BJ (cell line): ENCODE measurements around the gene IGLL1. TPM values are rescaled to one million over a fixed set of nuclear protein-coding genes. Genes with fewer than 3 reads are reported as not detected.

Source experiments
- CTCF ChIA-PET: fragments of 350-600 bp; formaldehyde crosslinking; extraction: SDS; loops from one replicate; lab custom pipeline; 2021; ENCODE audit warnings: antibody characterized with exemption, inconsistent platforms; lab: Yijun Ruan, JAX
- POLR2A ChIA-PET: fragments of 300-600 bp; sonication (Branson Sonifier 250); formaldehyde crosslinking; extraction: SDS; loops from one replicate; lab custom pipeline; 2021; ENCODE audit warnings: antibody characterized with exemption; lab: Charles Lee
- DNase-seq: peaks from one replicate; pipeline ENCODE4 v3.0.0-alpha.2; 2011; ENCODE audit warnings: low read depth
- H3K27me3 ChIP-seq: 2 replicates; pipeline ENCODE4 v1.6.0; 2011; ENCODE audit warnings: low read length; ENCODE audit not compliant: control insufficient read depth, insufficient read depth
- H3K36me3 ChIP-seq: 2 replicates; pipeline ENCODE4 v1.5.1; 2011; ENCODE audit warnings: low read length; ENCODE audit not compliant: control insufficient read depth, insufficient read depth
- H3K4me3 ChIP-seq: 2 replicates; pipeline ENCODE4 v1.5.1; 2011; ENCODE audit warnings: low read depth, mild to moderate bottlenecking, control low read depth, low read length
- polyA plus RNA-seq: library from polyadenylated mRNA; depleted of rRNA; stranded (reverse); fragments of >200 nt; gene quantifications from 2 replicates; pipeline ENCODE4 v1.2.3, GENCODE V29; 2011
- TF ChIP-seq, protein P1 (sequence below): IDR thresholded peaks from 2 replicates; pipeline ENCODE4 v1.5.1; 2011; ENCODE audit warnings: low read depth, mild to moderate bottlenecking, control low read depth, inconsistent platforms, low read length, moderate library complexity; ENCODE audit not compliant: insufficient read depth

Gene IGLL1
- polyA plus RNA-seq, 1 experiment = not detected

DNA sequence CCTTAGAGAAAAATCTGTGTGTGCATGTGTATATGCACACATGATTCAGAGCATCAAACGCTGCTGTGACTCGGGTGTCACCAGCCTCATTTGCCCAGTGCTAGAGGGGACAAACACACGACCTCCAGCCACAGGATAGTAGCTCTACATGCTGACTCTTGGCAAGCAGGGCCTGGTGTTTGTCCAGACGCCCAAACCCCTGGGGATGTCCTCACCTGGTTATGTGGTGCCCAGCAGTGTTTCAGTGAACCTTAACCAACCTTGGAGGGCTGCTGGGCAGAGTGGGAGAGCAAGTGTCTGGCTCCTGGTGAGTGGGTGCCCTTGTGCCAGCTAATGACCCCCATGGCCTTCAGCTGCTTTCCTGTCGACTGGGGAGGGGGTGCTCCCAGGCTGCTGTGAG lies 26.7 kb downstream of the IGLL1 start:
- ChIA-PET POLR2A (no interaction called here), CTCF (interaction anchor here (1.2 kb wide), 1 partner anchor 14 kb away, joined by 3 read pairs; no protein-coding TSS in a partner anchor)
- Histone ChIP-seq H3K27me3 (no peaks in the 10 kb centered on the region; the same call in 1 of the 2 replicates), H3K36me3 (no peaks in the 10 kb centered on the region), H3K4me3 (no peak overlapping the region)
- TF ChIP-seq, protein P1, sequence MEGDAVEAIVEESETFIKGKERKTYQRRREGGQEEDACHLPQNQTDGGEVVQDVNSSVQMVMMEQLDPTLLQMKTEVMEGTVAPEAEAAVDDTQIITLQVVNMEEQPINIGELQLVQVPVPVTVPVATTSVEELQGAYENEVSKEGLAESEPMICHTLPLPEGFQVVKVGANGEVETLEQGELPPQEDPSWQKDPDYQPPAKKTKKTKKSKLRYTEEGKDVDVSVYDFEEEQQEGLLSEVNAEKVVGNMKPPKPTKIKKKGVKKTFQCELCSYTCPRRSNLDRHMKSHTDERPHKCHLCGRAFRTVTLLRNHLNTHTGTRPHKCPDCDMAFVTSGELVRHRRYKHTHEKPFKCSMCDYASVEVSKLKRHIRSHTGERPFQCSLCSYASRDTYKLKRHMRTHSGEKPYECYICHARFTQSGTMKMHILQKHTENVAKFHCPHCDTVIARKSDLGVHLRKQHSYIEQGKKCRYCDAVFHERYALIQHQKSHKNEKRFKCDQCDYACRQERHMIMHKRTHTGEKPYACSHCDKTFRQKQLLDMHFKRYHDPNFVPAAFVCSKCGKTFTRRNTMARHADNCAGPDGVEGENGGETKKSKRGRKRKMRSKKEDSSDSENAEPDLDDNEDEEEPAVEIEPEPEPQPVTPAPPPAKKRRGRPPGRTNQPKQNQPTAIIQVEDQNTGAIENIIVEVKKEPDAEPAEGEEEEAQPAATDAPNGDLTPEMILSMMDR = no peak
- no peak for DNase-seq

DNA sequence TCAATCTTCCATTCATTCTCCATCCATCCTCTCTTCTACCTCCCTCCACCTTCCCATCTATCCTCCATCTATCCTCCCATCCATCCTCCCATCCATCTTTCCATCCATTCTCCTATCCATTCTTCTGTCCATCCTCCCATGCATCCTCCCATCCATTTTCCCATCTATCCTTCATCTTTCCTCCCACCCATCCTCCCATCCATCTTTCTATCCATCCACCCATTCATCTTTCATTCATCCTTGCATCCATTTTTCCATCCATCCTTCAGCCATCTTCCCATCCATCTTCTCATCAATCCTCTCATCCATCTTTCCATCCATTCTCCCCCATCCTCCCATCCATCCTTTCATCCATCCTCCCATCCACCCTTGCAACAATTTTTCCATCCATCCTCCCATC lies 27.5 kb downstream of the IGLL1 start:
- H3K27me3 ChIP-seq = no peaks in the 10 kb centered on the region; the same call in none of the 2 replicates
- no peak overlapping the region for H3K4me3 ChIP-seq
- POLR2A ChIA-PET = no interaction called here
- H3K36me3 ChIP-seq = no peaks in the 10 kb centered on the region
- TF ChIP-seq, protein P1 = no peak
- CTCF ChIA-PET = no interaction called here
- DNase-seq = no peak

DNA sequence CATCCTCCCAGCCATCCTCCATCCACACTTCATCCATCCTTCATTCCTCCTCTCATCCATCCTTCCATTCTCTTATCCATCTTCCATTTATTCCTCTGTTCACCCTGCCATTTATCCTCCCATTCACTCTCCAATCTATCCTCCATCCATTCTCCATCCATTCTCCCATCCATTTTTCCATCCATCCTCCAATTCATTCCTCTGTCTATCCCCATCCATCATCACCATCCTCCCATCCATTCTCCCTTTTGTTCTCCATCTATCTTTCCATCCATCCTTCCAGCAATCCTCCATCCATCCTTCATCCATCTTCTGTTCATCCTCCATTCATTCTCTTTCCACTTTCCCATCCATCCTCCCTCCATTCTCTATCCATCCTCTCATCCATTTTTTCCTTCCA lies 28.7 kb downstream of the IGLL1 start:
- TF ChIP-seq, protein P1 = no peak
- DNase-seq = no peak
- Histone ChIP-seq H3K4me3 (no peak overlapping the region), H3K27me3 (no peaks in the 10 kb centered on the region; the same call in none of the 2 replicates), H3K36me3 (no peaks in the 10 kb centered on the region)
- CTCF ChIA-PET = no interaction called here
- POLR2A ChIA-PET = no interaction called here

DNA sequence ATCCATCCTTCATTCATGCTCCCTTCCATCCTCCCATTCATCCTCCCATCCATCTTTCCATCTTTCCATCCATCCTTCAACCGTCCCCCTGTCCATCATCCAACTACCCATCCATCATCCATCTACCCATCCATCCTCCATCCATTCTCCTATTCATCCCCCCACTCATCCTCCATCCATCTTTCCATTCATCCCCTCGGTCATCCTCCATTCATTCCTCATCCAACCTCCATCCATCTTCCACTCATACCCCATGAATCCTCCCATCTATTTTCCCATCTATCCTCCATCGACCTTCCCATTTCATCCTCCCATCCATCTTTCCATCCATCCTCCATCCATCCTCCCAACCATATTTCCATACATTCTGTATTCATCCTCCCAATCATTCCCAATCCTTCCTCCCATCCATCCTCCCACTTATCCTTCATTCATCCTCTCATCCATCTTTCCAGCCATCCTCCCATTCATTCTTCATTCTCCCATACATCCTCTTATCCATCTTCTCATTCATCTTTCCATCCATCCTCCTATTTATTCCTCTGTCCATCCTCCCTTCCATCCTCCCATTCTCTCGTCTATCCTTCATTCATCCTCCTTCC lies 29.9 kb downstream of the IGLL1 start:
- CTCF ChIA-PET = no interaction called here

DNA sequence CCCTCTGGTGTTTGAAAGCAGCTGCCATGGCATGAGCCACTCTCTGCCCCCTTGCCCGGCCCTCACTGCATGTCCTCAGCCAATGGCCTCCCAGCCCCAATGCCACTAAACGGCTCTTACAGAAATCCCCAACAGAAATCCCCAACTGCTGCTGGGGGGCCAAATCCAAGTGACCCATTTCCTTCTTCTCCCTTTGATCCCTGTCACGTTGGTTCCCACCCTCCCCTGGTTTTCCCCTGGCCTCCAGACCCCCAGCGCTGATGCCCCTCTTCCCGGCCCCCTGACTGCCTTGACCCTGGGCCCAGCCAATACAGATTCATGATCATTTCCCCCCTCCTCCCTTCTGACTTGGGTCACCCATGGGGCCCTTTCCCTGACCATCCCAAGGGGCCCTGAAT lies 30.9 kb downstream of the IGLL1 start:
- no peaks in the 10 kb centered on the region; the same call in none of the 2 replicates for H3K27me3 ChIP-seq
- TF ChIP-seq, protein P1 = no peak
- no peak overlapping the region for H3K4me3 ChIP-seq
- ChIA-PET CTCF (no interaction called here), POLR2A (no interaction called here)
- no peak for DNase-seq
- H3K36me3 ChIP-seq = no peaks in the 10 kb centered on the region

More for the DNA sequence above, 29.9 kb downstream of the IGLL1 start:
- POLR2A ChIA-PET = no interaction called here
- no peak for DNase-seq
- no peaks in the 10 kb centered on the region; the same call in none of the 2 replicates for H3K27me3 ChIP-seq
- TF ChIP-seq, protein P1 = no peak
- no peak overlapping the region for H3K4me3 ChIP-seq
- no peaks in the 10 kb centered on the region for H3K36me3 ChIP-seq
